Skeletal muscle cell (primary cell): ENCODE data around the gene ZNF814.
"Not testable (repeated sequence)": the region's sequence is repeated elsewhere in the genome, so short reads cannot be mapped to it uniquely, and the experiment has no call there.

Experiments
- DNase-seq: peaks from one replicate; pipeline ENCODE4 v3.0.0-alpha.2; 2010; ENCODE audit warnings: low read depth
- H3K4me3 ChIP-seq: 2 replicates; pipeline ENCODE4 v1.5.1; 2011; ENCODE audit warnings: low read depth, mild to moderate bottlenecking, control low read depth, low read length, moderate library complexity

The ZNF814 gene

GRCh38 chr19:57867868-57868492, 20.9 kb downstream of the ZNF814 start:
- H3K4me3 ChIP-seq: no peak overlapping the region
- DNase-seq: no peak

GRCh38 chr19:57862351-57862750, 26.5 kb downstream of the ZNF814 start:
- not testable (repeated sequence) for H3K4me3 ChIP-seq, DNase-seq

- not testable (repeated sequence) for H3K4me3 ChIP-seq, DNase-seq
Observed at GRCh38 chr19:57854117-57854516, 34.7 kb downstream of the ZNF814 start.

- H3K4me3 ChIP-seq, DNase-seq: not testable (repeated sequence)
Observed at GRCh38 chr19:57851812-57852603, 36.8 kb downstream of the ZNF814 start.

- peak overlapping the region; percentile 76 for H3K4me3 ChIP-seq
- DNase-seq: peak; percentile 17
Observed at GRCh38 chr19:57850553-57851017, 38.3 kb downstream of the ZNF814 start.

GRCh38 chr19:57849666-57850473, 39.0 kb downstream of the ZNF814 start, which contains the start of gene ZNF587:
ZNF587 (plus strand) TSS chr19:57849859; CDS start chr19:57850039, 180 bp downstream.
- peak; percentile 56 for DNase-seq
- H3K4me3 ChIP-seq: peak within 1 kb of the TSS; percentile 76

GRCh38 chr19:57849162-57849665, 39.6 kb downstream of the ZNF814 start:
- H3K4me3 ChIP-seq: peak overlapping the region; percentile 76
- not testable (repeated sequence) for DNase-seq

GRCh38 chr19:57847164-57847563, 41.7 kb downstream of the ZNF814 start:
- H3K4me3 ChIP-seq, DNase-seq: not testable (repeated sequence)

- DNase-seq: no peak
- no peak overlapping the region for H3K4me3 ChIP-seq
Observed at GRCh38 chr19:57841122-57841763, 47.6 kb downstream of the ZNF814 start.

- DNase-seq, H3K4me3 ChIP-seq: not testable (repeated sequence)
Observed at GRCh38 chr19:57838622-57839191, 50.1 kb downstream of the ZNF814 start.

GRCh38 chr19:57836991-57837390, 51.8 kb downstream of the ZNF814 start:
- not testable (repeated sequence) for H3K4me3 ChIP-seq, DNase-seq

GRCh38 chr19:57830071-57830602, 58.7 kb downstream of the ZNF814 start, which contains the start of gene ZNF587B:
ZNF587B (plus strand) TSS chr19:57830299; CDS start chr19:57830529, 230 bp downstream.
- DNase-seq: no peak
- H3K4me3 ChIP-seq: peak within 1 kb of the TSS; percentile 34

GRCh38 chr19:57829316-57829715, 59.5 kb downstream of the ZNF814 start:
- no peak for DNase-seq
- no peak overlapping the region for H3K4me3 ChIP-seq

GRCh38 chr19:57825511-57825910, 63.3 kb downstream of the ZNF814 start:
- DNase-seq: no peak
- no peak overlapping the region for H3K4me3 ChIP-seq

GRCh38 chr19:57823608-57824007, 65.2 kb downstream of the ZNF814 start:
- not testable (repeated sequence) for H3K4me3 ChIP-seq, DNase-seq

GRCh38 chr19:57823155-57823554, 65.7 kb downstream of the ZNF814 start:
- not testable (repeated sequence) for DNase-seq, H3K4me3 ChIP-seq

GRCh38 chr19:57821501-57821900, 67.3 kb downstream of the ZNF814 start:
- not testable (repeated sequence) for H3K4me3 ChIP-seq, DNase-seq

- peak overlapping the region; percentile 99 for H3K4me3 ChIP-seq
- DNase-seq: not testable (repeated sequence)
Observed at GRCh38 chr19:57821095-57821494, 67.7 kb downstream of the ZNF814 start.
